ENCODE measurements around the gene FZR1.

FZR1 gene

GRCh38 chr19:3532154-3532786 lies 26.2 kb downstream of the FZR1 start:
- no peak for DNase-seq (ENCODE audit: low read depth)
- TF ChIP-seq CTCF (conservative IDR thresholded peaks at IDR 0.05; ENCODE audit: control insufficient read depth, insufficient read depth, low read depth, low read length): no peak
- no peak overlapping the region for H3K4me3 ChIP-seq (ENCODE audit: control insufficient read depth, low read depth, low read length)

- no peak overlapping the region for H3K4me3 ChIP-seq (ENCODE audit: control insufficient read depth, low read depth, low read length)
- no peak for TF ChIP-seq CTCF (conservative IDR thresholded peaks at IDR 0.05; ENCODE audit: control insufficient read depth, insufficient read depth, low read depth, low read length)
- no peak for DNase-seq (ENCODE audit: low read depth)
Observed at GRCh38 chr19:3533033-3533432, 26.9 kb downstream of the FZR1 start.

GRCh38 chr19:3533563-3534216 lies 27.6 kb downstream of the FZR1 start:
- TF ChIP-seq CTCF (conservative IDR thresholded peaks at IDR 0.05; ENCODE audit: control insufficient read depth, insufficient read depth, low read depth, low read length): no peak
- DNase-seq (ENCODE audit: low read depth): no peak
- no peak overlapping the region for H3K4me3 ChIP-seq (ENCODE audit: control insufficient read depth, low read depth, low read length)

GRCh38 chr19:3534375-3535234 lies 28.5 kb downstream of the FZR1 start:
- no peak for TF ChIP-seq CTCF (conservative IDR thresholded peaks at IDR 0.05; ENCODE audit: control insufficient read depth, insufficient read depth, low read depth, low read length)
- DNase-seq (ENCODE audit: low read depth): no peak
- H3K4me3 ChIP-seq (ENCODE audit: control insufficient read depth, low read depth, low read length): no peak overlapping the region

GRCh38 chr19:3535235-3535535 lies 29.1 kb downstream of the FZR1 start:
- no peak overlapping the region for H3K4me3 ChIP-seq (ENCODE audit: control insufficient read depth, low read depth, low read length)
- no peak for TF ChIP-seq CTCF (conservative IDR thresholded peaks at IDR 0.05; ENCODE audit: control insufficient read depth, insufficient read depth, low read depth, low read length)
- no peak for DNase-seq (ENCODE audit: low read depth)

- no peak for DNase-seq (ENCODE audit: low read depth)
- no peak overlapping the region for H3K4me3 ChIP-seq (ENCODE audit: control insufficient read depth, low read depth, low read length)
- TF ChIP-seq CTCF (conservative IDR thresholded peaks at IDR 0.05; ENCODE audit: control insufficient read depth, insufficient read depth, low read depth, low read length): no peak
Observed at GRCh38 chr19:3535563-3535965, 29.5 kb downstream of the FZR1 start.

Data from fibroblast of mammary gland (primary cell).